Astrocyte of the cerebellum (primary cell): Measurements from ENCODE around the gene NEDD4.
"Not testable (repeated sequence)": the region's sequence is repeated elsewhere in the genome, so short reads cannot be mapped to it uniquely, and the experiment has no call there.

ENCODE experiments used
- DNase-seq: peaks from one replicate; pipeline ENCODE4 v3.0.0-alpha.2; 2011; ENCODE audit warnings: low read depth
- H3K4me3 ChIP-seq: 2 replicates; pipeline ENCODE4 v1.5.1; 2011; ENCODE audit warnings: mild to moderate bottlenecking, low read depth, low read length, moderate library complexity
- CTCF ChIP-seq: IDR thresholded peaks from 2 replicates; pipeline ENCODE4 v1.5.1; 2012; ENCODE audit warnings: low read length, low read depth, moderate library complexity, mild to moderate bottlenecking; ENCODE audit errors: missing control alignments
- in situ Hi-C: cut with HindIII; loops from 2 replicates; pipeline ENCODE4 v1.10.0; 2017; ENCODE audit warnings: low sequenced_read_pairs

Gene NEDD4

GRCh38 chr15:55795031-55795430, 198.4 kb downstream of the NEDD4 start:
- no peak for TF ChIP-seq CTCF
- H3K4me3 ChIP-seq, result no peak overlapping the region
- no peak for DNase-seq
- in situ Hi-C loops, result no loop called here

- in situ Hi-C loops, result no loop called here
- peak; percentile 69 for DNase-seq
- TF ChIP-seq CTCF, result no peak
- no peak overlapping the region for H3K4me3 ChIP-seq
Observed at GRCh38 chr15:55791551-55792400, 201.6 kb downstream of the NEDD4 start.

- peak; percentile 49 for TF ChIP-seq CTCF
- in situ Hi-C loops, result no loop called here
- H3K4me3 ChIP-seq, result no peak overlapping the region
- DNase-seq, result no peak
Observed at GRCh38 chr15:55789066-55789660, 204.2 kb downstream of the NEDD4 start.

- H3K4me3 ChIP-seq, result no peak overlapping the region
- DNase-seq, result no peak
- no peak for TF ChIP-seq CTCF
- in situ Hi-C loops, result no loop called here
Observed at GRCh38 chr15:55786341-55786740, 207.1 kb downstream of the NEDD4 start.

- H3K4me3 ChIP-seq, DNase-seq, in situ Hi-C loops: not testable (repeated sequence)
Observed at GRCh38 chr15:55785593-55785992, 207.8 kb downstream of the NEDD4 start.

GRCh38 chr15:55784286-55784685, 209.1 kb downstream of the NEDD4 start:
- no peak for TF ChIP-seq CTCF
- in situ Hi-C loops, result no loop called here
- H3K4me3 ChIP-seq, result no peak overlapping the region
- DNase-seq, result no peak

- in situ Hi-C loops, result no loop called here
- H3K4me3 ChIP-seq, result no peak overlapping the region
- no peak for TF ChIP-seq CTCF
- DNase-seq, result no peak
Observed at GRCh38 chr15:55782901-55783300, 210.5 kb downstream of the NEDD4 start.
